Stimulated activated CD4-positive, alpha-beta T cell treated with anti-CD3 and anti-CD28 coated beads, Interleukin-2, amount 100 ng/mL, for 48 hours (primary cell): ENCODE results near the gene ARID1B.

Experiments
- DNase-seq, 2 donors: peaks; one replicate each; pipeline ENCODE4 v3.0.0-alpha.2; 2020

The ARID1B gene

GRCh38 chr6:157201083-157201482 is 423.9 kb downstream of the ARID1B start:
- no peak for DNase-seq

- no peak for DNase-seq
Observed at GRCh38 chr6:157203312-157203744, 426.1 kb downstream of the ARID1B start.

DNA sequence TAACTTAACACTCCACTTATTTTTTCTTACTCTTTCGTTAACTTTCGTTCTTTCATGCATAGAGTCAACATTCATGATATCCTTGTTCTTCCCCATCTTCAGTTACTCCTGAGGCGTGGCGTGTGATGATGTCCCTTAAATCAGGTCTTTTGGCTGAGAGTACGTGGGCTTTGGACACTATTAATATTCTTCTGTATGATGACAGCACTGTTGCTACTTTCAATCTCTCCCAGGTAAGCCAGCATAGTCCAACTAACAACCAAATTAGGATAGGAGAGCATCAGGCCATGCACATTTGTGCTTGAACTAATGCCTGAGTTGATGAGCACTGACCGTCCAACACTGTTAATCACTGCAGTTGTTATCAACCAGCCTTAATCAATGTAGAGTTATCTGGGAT is 426.6 kb downstream of the ARID1B start:
- DNase-seq: no peak

DNA sequence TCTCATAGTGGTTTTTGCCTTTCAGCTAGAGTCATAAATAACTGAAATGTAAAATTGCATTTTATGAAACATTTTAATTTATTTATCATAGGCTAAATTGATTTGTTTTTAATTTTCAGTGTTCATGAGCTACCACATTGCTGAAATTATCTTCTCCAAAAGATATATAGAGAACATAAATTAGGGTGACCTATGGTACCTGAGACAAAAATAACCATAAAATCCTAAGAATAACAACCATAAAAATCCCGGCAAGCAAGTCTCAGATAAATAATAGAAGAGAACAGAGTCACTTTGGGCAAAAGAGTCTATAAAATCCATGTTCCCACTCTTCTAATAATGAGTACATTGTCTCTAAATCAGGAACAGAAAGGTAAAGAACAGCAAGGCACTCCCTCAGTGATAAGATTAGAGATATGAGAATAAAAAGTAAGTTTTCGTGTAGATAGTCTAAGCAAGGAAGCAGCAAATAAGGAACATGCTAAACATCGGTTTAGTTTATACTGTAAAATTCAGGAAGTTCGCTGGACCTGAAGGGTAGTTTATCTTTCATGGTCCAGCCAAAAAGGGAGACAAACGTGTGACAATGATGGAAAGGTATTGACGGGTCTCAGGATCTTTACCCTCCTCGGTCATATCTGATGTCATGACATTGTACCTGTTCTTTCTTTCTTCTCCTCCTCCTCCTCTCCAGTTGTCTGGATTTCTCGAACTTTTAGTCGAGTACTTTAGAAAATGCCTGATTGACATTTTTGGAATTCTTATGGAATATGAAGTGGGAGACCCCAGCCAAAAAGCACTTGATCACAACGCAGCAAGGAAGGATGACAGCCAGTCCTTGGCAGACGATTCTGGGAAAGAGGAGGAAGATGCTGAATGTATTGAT is 428.5 kb downstream of the ARID1B start:
- no peak for DNase-seq

GRCh38 chr6:157206359-157206815 is 429.2 kb downstream of the ARID1B start:
- no peak for DNase-seq

DNA sequence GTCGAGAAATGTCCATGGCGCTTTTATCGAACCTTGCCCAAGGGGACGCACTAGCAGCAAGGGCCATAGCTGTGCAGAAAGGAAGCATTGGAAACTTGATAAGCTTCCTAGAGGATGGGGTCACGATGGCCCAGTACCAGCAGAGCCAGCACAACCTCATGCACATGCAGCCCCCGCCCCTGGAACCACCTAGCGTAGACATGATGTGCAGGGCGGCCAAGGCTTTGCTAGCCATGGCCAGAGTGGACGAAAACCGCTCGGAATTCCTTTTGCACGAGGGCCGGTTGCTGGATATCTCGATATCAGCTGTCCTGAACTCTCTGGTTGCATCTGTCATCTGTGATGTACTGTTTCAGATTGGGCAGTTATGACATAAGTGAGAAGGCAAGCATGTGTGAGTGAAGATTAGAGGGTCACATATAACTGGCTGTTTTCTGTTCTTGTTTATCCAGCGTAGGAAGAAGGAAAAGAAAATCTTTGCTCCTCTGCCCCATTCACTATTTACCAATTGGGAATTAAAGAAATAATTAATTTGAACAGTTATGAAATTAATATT is 430.4 kb downstream of the ARID1B start:
- no peak for DNase-seq

GRCh38 chr6:157209865-157210530 is 432.8 kb downstream of the ARID1B start:
- no peak for DNase-seq

DNA sequence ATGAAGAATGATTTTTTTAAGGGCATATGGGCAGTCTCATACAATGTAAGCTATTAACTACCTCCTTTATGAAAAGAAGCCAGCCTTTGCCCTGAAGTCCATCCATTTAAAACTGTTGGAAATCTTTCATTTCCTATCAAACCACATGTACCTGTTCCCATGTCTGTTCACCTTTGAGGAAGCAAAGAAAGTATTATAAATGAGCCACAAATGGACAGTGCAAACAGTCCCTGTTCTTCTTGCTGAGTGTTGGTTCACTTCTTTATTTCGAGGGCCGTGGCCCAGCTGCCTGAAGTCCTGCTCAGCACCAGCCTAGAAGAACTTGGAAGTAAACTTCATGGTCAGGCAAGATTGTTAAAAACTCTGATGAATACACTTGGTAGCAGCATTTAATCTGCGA is 433.8 kb downstream of the ARID1B start:
- DNase-seq: no peak

DNA sequence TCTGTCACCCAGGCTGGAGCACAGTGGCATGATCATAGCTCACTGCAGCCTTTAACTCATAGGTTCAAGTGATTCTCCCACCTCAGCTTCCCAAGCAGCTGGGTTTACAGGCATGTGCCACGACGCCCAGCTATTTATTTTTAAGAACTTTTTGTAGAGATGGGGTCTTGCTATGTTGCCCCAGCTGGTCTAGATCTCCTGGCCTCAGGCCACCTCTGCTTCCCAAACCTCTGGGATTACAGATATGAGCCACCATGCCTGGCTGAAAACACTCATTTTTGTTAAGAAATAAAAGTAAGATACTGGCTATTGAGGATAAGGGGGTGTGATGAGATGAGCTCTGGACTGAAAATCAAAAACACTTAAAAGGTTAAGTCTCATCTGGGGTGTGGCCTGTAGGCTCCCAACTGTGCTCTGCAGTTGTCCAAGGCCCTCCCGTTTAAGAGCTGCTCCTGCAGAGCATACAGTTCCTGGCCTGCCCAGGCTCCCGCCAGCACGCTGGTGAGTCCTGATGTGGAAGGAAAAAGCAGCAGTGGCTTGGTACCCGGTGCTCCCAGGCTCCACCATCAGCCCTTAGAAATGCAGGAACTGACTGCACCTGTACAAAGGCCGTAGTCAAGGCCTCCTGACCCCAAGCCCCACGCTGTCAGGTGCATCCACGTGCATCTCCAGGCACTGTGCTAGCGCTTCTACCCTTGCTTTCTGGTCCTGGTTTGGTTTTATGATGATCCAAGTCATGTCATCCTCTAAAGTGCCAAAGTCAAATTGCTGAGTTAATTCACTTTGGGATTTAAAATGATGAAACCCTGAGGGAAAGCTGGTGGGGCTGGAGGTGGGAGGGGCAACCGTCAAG is 434.7 kb downstream of the ARID1B start:
- DNase-seq: no peak

GRCh38 chr6:157213426-157213825 is 436.2 kb downstream of the ARID1B start:
- DNase-seq: no peak

DNA sequence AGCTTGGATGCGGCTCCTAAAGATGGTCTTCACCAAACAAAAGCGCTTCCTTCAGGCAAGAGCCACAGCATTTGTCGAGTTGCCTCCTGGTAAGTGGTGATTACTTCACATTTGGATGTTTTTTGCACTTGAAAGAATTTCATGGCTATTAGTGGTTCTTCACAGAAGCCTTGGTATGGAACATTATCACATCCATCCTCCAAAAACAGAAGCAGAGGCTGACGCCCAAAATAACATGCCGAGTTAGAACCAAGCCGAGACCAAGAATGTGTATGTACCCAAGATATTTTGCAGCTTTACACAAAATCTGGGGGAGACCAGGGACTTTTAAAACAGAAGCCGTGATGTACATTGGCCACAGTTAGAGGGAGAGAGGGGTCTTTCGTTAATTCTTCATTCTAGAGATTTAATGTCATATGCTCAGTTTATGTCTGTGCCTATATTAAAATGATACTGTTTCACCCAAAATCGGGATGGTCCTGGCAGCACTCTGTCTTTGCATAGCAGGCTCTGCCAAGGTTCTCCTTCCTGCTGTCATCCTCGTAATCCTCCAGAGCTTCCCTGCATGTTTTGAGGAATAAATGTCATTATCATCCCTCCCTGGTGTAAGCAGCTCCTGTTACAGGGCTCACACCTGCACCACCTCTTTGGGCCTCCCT is 436.9 kb downstream of the ARID1B start:
- DNase-seq: no peak

GRCh38 chr6:157215717-157216116 is 438.5 kb downstream of the ARID1B start:
- DNase-seq: no peak

DNA sequence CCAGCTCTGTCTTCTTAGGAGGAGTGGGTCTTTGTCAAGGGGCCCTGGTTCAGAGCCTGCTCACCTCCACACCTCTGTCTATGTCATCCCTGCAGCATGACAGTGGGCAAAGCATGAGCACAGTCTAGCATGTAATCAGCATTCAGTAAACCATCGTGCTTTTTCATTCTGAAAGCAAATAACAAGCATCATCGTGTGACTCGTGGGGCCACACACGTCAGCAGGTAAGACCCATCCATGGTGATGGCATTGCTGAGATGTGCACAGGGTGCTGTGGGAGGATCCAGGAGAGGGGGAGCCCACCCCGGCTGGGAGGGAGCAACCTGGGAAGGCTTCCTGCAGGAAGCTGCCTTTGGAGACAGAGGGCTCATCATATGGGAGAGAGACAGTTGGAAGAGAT is 439.4 kb downstream of the ARID1B start:
- DNase-seq: no peak

- DNase-seq: no peak
Observed at GRCh38 chr6:157217198-157217893, 440.2 kb downstream of the ARID1B start.

- DNase-seq: no peak
Observed at GRCh38 chr6:157217894-157218370, 440.8 kb downstream of the ARID1B start.

DNA sequence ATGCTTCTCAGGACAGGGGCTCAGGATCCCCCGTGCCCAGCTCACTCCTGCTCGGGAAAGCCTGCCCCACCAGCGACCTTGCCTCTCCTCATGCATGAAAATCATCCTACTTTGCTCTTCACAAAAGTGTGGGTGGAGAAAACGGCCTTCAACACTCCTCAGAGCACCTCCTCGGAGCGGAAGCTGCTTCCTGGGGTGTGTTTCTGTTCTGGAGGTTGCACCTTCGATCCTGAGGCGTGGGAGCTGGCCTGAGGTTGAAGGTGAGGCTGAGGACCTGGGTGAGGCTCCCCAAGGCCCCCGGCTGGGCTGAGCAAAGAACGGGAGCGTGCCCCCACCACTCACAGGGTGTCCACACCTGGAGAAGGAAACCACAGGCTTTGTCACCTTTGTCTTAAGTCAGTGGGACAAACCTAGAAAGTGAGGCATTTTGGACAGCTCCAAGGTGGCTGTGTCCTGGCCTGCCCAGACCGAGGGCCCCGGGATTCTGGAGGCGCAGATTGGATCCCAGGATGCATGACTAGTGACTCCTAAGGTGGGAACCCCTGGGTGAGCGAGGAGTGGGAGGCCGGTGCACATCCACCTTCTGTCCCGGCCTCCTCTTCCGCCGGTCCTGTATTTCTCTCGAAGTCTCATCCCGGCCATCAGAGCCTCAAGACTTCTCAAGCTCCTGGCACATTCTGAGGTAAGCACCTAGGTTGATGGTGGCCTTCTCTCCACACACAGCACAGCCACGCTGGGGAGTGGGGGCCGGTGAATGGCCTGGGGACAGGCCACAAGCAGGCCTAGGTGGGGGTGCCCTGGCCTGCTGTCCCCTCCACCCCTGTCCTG is 441.4 kb downstream of the ARID1B start:
- no peak for DNase-seq

- DNase-seq: no peak
Observed at GRCh38 chr6:157219201-157220200, 442.3 kb downstream of the ARID1B start.

- DNase-seq: no peak
Observed at GRCh38 chr6:157220485-157220884, 443.3 kb downstream of the ARID1B start.
